Chondrocyte (in vitro differentiated cells): ENCODE data around the gene SLC26A11. TPM values are rescaled to one million over a fixed set of nuclear protein-coding genes. Genes with fewer than 3 reads are reported as not detected.

ENCODE experiments used
- DNase-seq: peaks from one replicate; pipeline ENCODE4 v3.0.0; 2021; ENCODE audit warnings: mixed read lengths, low spot score
- H3K27ac Mint-ChIP-seq: one replicate; pipeline ENCODE4 v1.8.0; 2021; ENCODE audit warnings: mild to moderate bottlenecking, moderate library complexity, mixed read lengths; ENCODE audit not compliant: unreplicated experiment
- H3K27me3 Mint-ChIP-seq: 2 replicates; pipeline ENCODE4 v1.8.0; 2021; ENCODE audit warnings: low read depth, mixed read lengths
- H3K36me3 Mint-ChIP-seq: 2 replicates; pipeline ENCODE4 v1.8.0; 2021; ENCODE audit warnings: low read depth, mixed read lengths
- H3K4me1 Mint-ChIP-seq: 2 replicates; pipeline ENCODE4 v1.8.0; 2021; ENCODE audit warnings: low read depth, mild to moderate bottlenecking, mixed read lengths
- H3K4me3 Mint-ChIP-seq: one replicate; pipeline ENCODE4 v1.8.0; 2021; ENCODE audit warnings: mild to moderate bottlenecking, moderate library complexity, mixed read lengths; ENCODE audit not compliant: unreplicated experiment
- H3K9me3 Mint-ChIP-seq: 2 replicates; pipeline ENCODE4 v1.8.0; 2021; ENCODE audit warnings: low read depth, mixed read lengths
- CTCF ChIP-seq: fragments of 200-600 bp; sonication (generic); IDR thresholded peaks from 2 replicates; pipeline ENCODE4 v1.5.0; 2021; ENCODE audit warnings: antibody characterized with exemption, mild to moderate bottlenecking, moderate library complexity
- total RNA-seq: library from RNA; stranded (reverse); gene quantifications from 3 replicates; pipeline ENCODE4 v1.2.1, GENCODE V29; 2021

Gene SLC26A11
- total RNA-seq, 1 donor from 2014 or later = 16.2 TPM

- Mint-ChIP-seq H3K4me1 (no peaks in the 10 kb centered on the region), H3K9me3 (no peaks in the 10 kb centered on the region), H3K27me3 (no peaks in the 10 kb centered on the region), H3K36me3 (peaks cover 39% of the 10 kb centered on the region), H3K4me3 (no peak overlapping the region), H3K27ac (no peak overlapping the region)
- no peak for TF ChIP-seq CTCF
- DNase-seq = no peak
These were observed 71.0 kb downstream of the SLC26A11 start for GRCh38 chr17:80291260-80291659.

- H3K27me3 Mint-ChIP-seq = no peaks in the 10 kb centered on the region
- no peak overlapping the region for H3K4me3 Mint-ChIP-seq
- H3K27ac Mint-ChIP-seq = no peak overlapping the region
- peaks cover 45% of the 10 kb centered on the region for H3K36me3 Mint-ChIP-seq
- no peaks in the 10 kb centered on the region for H3K9me3 Mint-ChIP-seq
- H3K4me1 Mint-ChIP-seq = no peaks in the 10 kb centered on the region
- TF ChIP-seq CTCF = no peak
- peak; percentile 68 for DNase-seq
These were observed 71.7 kb downstream of the SLC26A11 start for GRCh38 chr17:80291691-80292487.

GRCh38 chr17:80292521-80292971, 72.3 kb downstream of the SLC26A11 start:
- H3K4me1 Mint-ChIP-seq = no peaks in the 10 kb centered on the region
- peak; percentile 36 for TF ChIP-seq CTCF
- DNase-seq = peak; percentile 59
- H3K4me3 Mint-ChIP-seq = no peak overlapping the region
- H3K27ac Mint-ChIP-seq = no peak overlapping the region
- no peaks in the 10 kb centered on the region for H3K9me3 Mint-ChIP-seq
- H3K36me3 Mint-ChIP-seq = peaks cover 44% of the 10 kb centered on the region
- no peaks in the 10 kb centered on the region for H3K27me3 Mint-ChIP-seq

GRCh38 chr17:80294210-80294609, 74.0 kb downstream of the SLC26A11 start:
- Mint-ChIP-seq H3K9me3 (no peaks in the 10 kb centered on the region), H3K4me3 (no peak overlapping the region), H3K36me3 (peaks cover 45% of the 10 kb centered on the region)

GRCh38 chr17:80294653-80295052, 74.4 kb downstream of the SLC26A11 start:
- Mint-ChIP-seq H3K36me3 (peaks cover 45% of the 10 kb centered on the region), H3K9me3 (peaks cover 1% of the 10 kb centered on the region), H3K4me1 (no peaks in the 10 kb centered on the region), H3K4me3 (no peak overlapping the region), H3K27me3 (no peaks in the 10 kb centered on the region), H3K27ac (no peak overlapping the region)
- no peak for TF ChIP-seq CTCF
- DNase-seq = no peak

More at GRCh38 chr17:80294210-80294609, 74.0 kb downstream of the SLC26A11 start:
- DNase-seq = peak; percentile 36
- Mint-ChIP-seq H3K27ac (no peak overlapping the region), H3K4me1 (no peaks in the 10 kb centered on the region), H3K27me3 (no peaks in the 10 kb centered on the region)
- TF ChIP-seq CTCF = no peak
